HK-2 (cell line): Measurements from ENCODE around the gene AIFM3.
"Not testable (repeated sequence)": the region's sequence is repeated elsewhere in the genome, so short reads cannot be mapped to it uniquely, and the experiment has no call there.

Source experiments
- DNase-seq: peaks from one replicate; pipeline ENCODE4 v3.0.0-alpha.2; 2018; ENCODE audit not compliant: unreplicated experiment

AIFM3 gene

DNA sequence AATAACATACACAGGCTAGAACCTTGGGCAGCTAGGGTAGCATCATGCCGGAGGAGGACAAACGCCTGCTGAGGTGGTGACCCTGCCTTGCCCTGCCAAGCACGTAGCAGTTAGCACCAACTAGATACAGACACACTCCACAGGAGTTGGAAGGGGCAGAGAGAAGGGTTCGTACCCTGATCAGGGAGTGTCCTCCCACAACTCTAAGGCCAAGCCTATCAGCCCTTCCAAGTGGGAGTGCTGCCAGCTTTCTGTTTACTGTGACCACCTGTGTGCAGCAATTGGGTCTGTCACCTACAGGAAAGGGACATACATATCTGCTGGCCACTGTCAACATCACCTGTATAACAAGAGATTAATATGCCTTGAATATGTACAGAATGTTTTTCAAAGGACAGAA is 36.7 kb downstream of the AIFM3 start:
- no peak for DNase-seq

GRCh38 chr22:21009208-21009607 is 42.2 kb downstream of the AIFM3 start:
- not testable (repeated sequence) for DNase-seq

- no peak for DNase-seq
Measured at GRCh38 chr22:21009638-21010425, 42.8 kb downstream of the AIFM3 start.

DNA sequence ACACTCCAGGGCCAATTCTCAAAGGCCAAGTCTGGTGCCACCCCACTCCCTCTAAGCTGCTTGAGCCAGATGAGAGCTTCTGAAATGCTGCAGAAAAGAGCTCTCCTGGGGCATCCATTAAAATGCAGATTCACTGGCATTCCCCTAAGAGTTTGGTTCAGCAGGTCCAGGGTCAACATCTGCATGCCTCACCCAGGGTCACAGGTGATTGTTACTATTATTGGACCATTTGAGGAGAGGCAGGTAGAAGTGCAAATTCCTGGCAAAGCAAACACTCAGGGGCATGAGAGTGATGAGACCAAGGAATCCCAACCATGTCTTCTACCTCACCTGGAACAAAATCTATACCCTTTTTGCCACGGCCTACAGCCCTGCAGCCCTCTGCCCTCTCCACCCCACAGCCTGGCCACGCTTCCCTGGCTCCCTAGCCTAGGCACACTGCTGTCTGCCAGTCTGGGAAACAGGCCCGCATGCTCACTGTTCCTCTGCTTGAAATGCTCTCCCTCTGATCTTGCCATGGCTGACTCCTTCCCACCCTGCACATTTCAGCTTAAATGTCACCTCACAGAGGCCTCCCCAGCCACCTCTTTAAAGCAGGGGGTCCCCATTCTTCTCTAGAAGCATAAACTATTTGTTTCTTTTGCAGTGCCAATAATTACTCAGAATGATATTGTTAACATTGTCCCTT is 43.5 kb downstream of the AIFM3 start:
- no peak for DNase-seq

DNA sequence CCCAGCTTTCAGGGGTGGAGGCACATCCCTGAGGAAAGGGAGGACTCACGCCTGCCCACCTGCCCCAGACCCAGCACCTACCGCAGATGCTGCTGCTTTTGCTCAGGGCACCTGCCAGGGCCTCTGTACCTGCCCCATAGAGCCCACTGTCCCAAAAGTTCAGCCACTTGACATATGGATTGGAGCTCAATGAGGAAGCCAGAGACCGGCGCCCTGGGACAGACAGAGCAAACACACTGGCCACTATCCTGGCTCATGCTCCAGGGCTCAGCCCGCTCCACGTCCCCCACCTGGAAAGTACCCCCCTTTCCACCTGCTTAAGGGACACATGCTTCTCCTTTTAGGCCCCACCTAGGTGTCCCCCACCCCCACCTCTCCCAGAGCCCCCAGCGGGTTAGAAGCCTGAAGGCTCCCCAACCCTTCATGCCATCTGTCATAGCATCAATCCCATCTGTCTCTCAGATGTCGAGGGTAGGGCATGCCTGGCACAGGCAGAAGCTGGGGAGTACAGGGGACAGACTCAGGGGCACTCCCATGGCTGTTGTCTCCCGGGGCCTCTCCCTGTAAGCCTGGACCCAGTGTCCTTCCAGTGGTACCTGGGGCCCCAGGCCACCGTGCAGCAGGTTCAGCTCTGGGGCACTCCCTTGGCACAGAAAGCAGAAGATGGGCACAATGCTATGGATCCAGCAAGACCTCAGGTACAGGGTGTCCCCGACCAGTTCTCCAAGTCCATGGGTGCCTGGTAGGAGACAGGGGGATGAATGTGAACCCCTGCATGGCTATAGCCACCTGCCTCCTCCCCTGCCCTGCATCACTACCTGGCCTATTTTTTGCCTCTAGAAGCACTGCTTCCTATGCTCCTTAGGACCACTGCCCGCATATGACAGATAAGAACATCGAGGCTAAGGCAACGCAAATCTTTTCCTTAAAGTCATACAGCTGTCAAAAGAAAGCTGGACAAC is 45.7 kb downstream of the AIFM3 start:
- no peak for DNase-seq

DNA sequence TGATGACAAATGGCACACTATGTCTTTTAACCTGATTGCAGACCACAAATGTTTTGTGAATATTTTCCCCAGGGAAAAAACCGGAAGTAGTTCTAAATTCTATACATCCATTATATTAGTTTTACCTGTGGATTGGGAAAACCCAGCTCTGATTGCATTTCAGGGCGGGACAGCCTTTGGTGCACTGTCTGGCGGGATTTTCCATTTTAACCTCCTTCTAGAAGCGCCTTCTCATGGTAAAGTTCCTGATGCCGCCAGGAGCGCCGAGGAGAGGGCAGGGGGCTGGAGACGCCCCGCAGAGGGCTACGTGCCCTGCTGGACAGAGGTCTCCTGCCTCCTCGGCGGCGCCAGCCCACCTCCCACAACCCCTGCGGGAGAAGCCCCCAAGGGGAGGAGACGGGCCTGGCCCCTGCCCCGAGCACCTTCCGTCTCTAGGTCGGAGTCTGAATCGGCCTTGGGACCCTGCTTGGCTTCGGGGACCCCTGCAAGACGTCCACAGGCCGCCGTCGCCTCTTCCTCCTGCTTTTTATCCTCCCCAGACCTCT is 46.7 kb downstream of the AIFM3 start:
- DNase-seq, result no peak

DNA sequence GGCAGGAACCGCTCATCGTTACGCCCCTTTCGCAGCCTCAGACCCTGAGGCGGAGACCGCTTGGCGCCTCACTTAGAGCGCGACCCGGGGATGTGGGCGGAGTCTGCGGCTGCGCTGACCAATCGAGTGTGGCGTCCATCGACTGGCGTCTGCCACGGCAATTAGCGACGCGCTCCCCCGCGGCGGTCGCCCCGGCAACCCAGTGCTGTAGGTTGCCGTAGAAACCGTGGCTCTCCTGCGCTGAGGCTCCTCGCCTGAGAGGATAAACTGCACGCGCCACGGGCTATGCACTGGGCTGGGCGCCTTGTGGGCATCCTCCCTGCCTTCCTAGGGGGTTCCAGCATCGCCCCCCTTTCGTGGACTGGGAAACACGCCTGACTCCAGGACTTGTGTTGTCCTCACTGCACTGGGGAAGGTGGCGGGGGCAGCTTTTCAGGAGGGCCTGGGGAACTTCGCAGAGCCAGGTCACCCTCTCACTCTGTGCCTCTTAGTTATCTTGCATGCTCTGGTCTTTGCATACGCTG is 47.2 kb downstream of the AIFM3 start:
- DNase-seq, result peak; percentile 90

GRCh38 chr22:21014726-21015465 is 47.8 kb downstream of the AIFM3 start, which contains the start of gene P2RX6:
P2RX6 (plus strand) TSS chr22:21015165; CDS start chr22:21015175, 10 bp downstream.
- DNase-seq, result peak; percentile 50

GRCh38 chr22:21015466-21016006 is 48.5 kb downstream of the AIFM3 start:
- no peak for DNase-seq

GRCh38 chr22:21016644-21017420 is 49.8 kb downstream of the AIFM3 start:
- no peak for DNase-seq

DNA sequence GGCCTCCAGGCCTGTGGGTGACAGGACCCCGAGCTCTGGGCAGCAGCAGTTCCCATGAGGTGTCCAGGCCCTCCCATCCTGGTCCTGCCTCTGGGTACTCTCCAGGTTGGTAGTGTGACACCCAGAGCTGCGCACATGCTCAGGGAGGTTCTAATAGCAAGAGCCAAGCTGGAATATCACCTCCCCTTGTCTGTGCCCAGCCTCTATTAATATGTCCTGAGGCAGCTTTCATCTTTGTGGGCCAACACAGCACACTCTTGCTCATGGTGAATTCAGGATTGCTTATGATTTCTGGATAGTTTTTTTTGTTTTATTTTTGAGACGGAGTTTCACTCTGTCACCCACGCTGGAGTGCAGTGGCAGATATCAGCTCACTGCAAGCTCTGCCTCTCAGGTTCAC is 51.3 kb downstream of the AIFM3 start:
- no peak for DNase-seq

- DNase-seq, result no peak
Measured at GRCh38 chr22:21020802-21021429, 53.9 kb downstream of the AIFM3 start.

DNA sequence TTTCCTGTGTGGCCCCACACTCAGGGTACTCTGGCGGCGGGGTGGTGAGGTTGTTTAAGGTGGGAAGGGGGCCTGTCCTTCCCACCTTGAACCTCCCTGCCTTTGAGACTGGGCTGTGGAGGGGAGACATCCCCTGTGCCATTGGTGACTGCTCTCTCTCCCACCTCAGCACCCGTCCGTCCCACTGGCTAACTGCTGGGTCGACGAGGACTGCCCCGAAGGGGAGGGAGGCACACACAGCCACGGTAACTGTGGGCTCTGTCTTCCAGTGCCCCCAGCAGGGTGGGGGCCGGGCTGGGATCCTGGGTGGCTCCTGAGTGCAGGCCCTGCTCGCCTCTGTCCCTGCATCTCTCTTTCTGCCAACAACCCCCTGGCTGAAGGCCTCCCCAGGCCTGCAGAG is 55.5 kb downstream of the AIFM3 start:
- DNase-seq, result no peak

GRCh38 chr22:21022955-21023614 is 56.0 kb downstream of the AIFM3 start:
- no peak for DNase-seq

GRCh38 chr22:21025266-21025665 is 58.2 kb downstream of the AIFM3 start:
- no peak for DNase-seq

DNA sequence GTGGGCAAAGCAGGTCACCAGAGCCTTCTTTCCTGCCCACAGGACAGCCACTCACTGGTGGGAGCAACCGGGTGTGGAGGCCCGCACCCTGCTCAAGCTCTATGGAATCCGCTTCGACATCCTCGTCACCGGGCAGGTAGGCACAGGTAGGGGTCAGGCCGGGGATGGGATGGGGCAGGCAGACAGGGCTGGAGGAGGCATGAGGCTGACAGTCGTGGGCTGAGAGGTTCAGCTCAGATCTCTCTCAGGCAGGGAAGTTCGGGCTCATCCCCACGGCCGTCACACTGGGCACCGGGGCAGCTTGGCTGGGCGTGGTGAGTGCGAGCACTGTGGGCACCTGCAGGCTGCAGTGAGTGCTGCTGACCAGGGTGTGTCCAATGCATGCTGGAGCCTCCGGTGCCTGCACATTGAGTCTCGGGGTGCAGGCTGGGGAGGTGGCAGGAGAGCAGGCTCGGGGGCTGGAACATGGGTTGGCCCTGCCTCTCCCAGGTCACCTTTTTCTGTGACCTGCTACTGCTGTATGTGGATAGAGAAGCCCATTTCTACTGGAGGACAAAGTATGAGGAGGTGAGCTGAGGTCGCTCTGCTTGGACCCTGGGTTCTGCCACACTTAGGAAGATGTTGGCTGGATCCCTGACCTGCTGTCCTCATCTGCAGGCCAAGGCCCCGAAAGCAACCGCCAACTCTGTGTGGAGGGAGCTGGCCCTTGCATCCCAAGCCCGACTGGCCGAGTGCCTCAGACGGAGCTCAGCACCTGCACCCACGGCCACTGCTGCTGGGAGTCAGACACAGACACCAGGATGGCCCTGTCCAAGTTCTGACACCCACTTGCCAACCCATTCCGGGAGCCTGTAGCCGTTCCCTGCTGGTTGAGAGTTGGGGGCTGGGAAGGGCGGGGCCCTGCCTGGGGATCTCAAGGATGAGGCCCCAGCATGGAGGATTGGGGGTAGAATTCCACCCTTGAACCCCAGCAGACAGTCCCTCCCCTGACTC is 59.0 kb downstream of the AIFM3 start:
- DNase-seq, result no peak
